Nephron (organoid): ENCODE results near the gene FLOT1.

Experiments used
- H3K27ac Mint-ChIP-seq, 3 experiments: 2 replicates each; pipeline ENCODE4 v1.8.0; 2020; ENCODE audit warnings: mixed read lengths in 3 of 3, mild to moderate bottlenecking in 2 of 3, moderate library complexity in 1 of 3
- H3K27me3 Mint-ChIP-seq: 2 replicates; pipeline ENCODE4 v1.8.0; 2021; ENCODE audit warnings: low read depth, mild to moderate bottlenecking, moderate library complexity, mixed read lengths
- H3K36me3 Mint-ChIP-seq: 2 replicates; pipeline ENCODE4 v1.8.0; 2020; ENCODE audit warnings: low read depth, mixed read lengths
- H3K4me1 Mint-ChIP-seq: 2 replicates; pipeline ENCODE4 v1.8.0; 2020; ENCODE audit warnings: mixed read lengths
- H3K4me3 Mint-ChIP-seq, 3 experiments: 2 replicates each; pipeline ENCODE4 v1.8.0; 2020; ENCODE audit warnings: mild to moderate bottlenecking in 3 of 3, mixed read lengths in 3 of 3, moderate library complexity in 2 of 3
- H3K9me3 Mint-ChIP-seq: 2 replicates; pipeline ENCODE4 v1.8.0; 2020; ENCODE audit warnings: mixed read lengths
- TF ChIP-seq, protein P1 (sequence below), 3 experiments: fragments of 200-600 bp; sonication (generic); IDR thresholded peaks; one replicate each; pipeline ENCODE4 v1.5.0; 2021; ENCODE audit warnings: antibody characterized with exemption in 3 of 3; ENCODE audit not compliant: unreplicated experiment in 3 of 3

Gene FLOT1

DNA sequence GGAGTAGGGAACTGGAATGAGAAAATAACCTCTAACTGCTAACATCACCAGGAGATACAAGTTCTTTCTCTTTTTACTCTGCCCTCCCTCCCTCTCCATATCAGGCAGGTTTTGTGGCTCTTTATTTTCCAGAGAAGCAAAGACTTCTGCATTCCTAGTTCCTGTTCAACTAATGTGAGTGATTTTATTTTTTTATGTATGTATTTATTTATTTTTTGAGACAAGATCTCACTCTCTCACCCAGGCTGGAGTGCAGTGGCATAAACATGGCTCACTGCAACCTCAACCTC is 7.8 kb upstream of the FLOT1 start:
- TF ChIP-seq, protein P1, sequence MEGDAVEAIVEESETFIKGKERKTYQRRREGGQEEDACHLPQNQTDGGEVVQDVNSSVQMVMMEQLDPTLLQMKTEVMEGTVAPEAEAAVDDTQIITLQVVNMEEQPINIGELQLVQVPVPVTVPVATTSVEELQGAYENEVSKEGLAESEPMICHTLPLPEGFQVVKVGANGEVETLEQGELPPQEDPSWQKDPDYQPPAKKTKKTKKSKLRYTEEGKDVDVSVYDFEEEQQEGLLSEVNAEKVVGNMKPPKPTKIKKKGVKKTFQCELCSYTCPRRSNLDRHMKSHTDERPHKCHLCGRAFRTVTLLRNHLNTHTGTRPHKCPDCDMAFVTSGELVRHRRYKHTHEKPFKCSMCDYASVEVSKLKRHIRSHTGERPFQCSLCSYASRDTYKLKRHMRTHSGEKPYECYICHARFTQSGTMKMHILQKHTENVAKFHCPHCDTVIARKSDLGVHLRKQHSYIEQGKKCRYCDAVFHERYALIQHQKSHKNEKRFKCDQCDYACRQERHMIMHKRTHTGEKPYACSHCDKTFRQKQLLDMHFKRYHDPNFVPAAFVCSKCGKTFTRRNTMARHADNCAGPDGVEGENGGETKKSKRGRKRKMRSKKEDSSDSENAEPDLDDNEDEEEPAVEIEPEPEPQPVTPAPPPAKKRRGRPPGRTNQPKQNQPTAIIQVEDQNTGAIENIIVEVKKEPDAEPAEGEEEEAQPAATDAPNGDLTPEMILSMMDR (IDR thresholded peaks at IDR 0.05; ENCODE audit: unreplicated experiment in 3 of 3): no peak
- H3K4me3 Mint-ChIP-seq: no peak overlapping the region
- no peaks in the 10 kb centered on the region for H3K36me3 Mint-ChIP-seq
- H3K27me3 Mint-ChIP-seq: no peaks in the 10 kb centered on the region
- H3K27ac Mint-ChIP-seq: peak overlapping the region; percentile 49 to 81 (median 70)
- H3K9me3 Mint-ChIP-seq: no peaks in the 10 kb centered on the region
- H3K4me1 Mint-ChIP-seq: peaks cover 47% of the 10 kb centered on the region

DNA sequence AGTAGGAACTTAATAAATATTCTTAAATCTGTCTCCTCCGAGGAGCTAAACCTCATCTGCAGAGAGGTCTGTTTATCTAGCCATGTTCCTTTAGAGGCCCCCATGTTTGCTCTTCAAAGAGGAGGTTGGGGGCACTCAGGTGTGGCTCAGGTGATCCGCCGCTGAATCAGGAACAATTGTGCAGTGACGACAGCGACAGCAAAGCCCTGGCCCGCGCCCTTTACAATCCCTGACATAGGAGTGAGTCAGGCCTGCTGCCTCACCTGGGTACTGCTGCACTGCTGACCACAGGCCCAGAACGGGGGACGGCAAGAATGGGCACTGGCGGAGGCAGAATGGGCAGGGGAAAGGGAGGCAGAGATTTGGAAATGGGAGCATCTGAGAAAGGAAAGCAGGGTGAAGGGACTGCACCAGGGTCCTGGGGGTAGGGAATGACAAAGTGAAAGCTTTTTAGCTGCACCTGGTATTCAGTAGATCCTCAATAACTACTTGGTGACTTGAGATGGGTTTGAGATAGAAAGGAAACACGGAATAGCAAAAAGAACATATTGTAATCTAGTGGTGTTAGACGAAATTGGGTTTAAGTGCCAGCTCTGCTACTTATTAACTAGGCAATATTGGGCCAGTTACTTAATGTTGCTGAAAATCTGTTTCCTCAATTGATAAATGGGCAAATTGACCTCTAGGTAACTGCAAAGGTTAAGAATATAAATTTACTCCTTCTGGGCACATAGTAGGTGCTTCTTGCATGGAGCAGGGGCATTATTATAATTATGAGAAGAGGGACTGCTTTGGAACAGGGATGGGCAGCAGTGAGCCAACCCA is 7.3 kb upstream of the FLOT1 start:
- Mint-ChIP-seq H3K27ac (peak overlapping the region; percentile 49 to 81 (median 70)), H3K4me3 (no peak overlapping the region), H3K4me1 (peaks cover 52% of the 10 kb centered on the region), H3K9me3 (no peaks in the 10 kb centered on the region), H3K36me3 (no peaks in the 10 kb centered on the region), H3K27me3 (no peaks in the 10 kb centered on the region)
- TF ChIP-seq, protein P1 (IDR thresholded peaks at IDR 0.05; ENCODE audit: unreplicated experiment in 3 of 3): no peak

DNA sequence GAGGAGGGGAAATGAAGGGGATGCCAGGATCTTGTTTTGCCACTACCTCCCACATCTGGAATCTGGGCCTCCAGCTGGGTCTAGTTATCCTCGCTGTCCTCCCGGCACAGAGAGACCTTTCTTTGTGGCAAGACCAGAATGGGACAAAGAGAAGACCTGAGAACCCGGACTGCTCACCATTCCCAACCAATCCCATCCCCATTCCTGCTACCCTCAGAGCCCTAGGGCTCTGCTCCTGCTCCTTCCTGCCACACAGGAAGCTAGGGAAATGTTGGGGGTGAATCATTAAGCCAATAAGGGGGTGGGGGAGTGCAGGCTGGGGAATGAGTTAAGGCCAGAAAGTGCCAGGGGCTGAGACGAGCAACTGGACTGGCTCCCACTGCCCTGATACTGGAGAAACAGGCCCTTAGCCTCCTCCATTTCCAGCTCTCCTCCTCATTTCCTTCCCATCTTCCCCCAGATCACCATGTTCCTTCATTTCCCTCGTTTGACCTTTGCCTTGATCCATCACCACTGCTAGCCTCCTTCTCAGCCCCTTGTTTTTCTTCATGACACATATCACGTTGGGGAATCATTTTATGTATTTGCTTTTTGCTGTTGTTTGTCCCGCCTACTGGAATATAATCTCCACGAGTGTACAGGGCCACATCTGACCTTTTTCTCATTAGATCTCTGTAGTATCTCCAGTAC is 6.5 kb upstream of the FLOT1 start:
- Mint-ChIP-seq H3K27me3 (no peaks in the 10 kb centered on the region), H3K27ac (peak overlapping the region; percentile 59 to 81 (median 70))

DNA sequence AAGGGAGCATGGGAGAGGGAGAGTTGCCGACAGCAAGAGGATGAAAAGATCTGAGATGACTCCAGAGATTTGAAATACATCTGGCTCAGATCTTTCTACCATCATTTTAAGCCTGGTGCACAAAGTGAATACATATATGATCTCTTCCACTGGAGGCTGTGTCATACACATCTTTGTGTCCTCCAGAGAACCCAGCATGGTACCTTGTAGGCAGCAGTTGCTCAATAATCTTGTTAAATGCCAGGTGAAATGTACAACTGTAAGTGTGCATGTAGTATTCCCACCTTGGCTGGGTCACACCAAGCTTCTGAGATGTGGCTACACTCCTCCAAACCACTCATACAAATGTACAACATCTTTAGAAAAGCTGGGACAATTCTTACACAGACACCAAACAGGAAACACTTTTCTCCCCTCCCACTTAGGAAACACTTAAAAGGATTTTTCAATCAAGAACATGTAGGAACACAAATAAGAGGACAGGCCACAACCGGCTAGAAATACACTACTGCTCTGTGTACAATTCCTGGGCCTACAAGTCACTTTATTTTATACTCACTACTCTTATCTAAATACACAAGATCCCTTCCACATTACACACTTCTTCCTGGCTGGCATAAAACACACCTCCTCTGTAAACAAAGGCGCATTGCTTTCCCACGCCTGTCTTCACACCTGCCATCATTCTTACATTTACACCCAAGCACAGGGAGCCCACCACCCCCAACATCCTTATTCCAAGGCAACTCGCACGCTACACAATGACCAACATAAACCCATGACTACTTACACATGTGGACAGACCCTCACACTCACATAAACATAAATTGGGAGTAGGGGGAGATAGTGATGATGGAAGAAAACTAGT is 5.6 kb upstream of the FLOT1 start:
- H3K4me1 Mint-ChIP-seq: peaks cover 55% of the 10 kb centered on the region
- H3K27me3 Mint-ChIP-seq: no peaks in the 10 kb centered on the region

More for the DNA sequence above, 6.5 kb upstream of the FLOT1 start:
- Mint-ChIP-seq H3K9me3 (no peaks in the 10 kb centered on the region), H3K4me3 (peak overlapping the region in 1 of 3 experiments; percentile 15), H3K4me1 (peaks cover 52% of the 10 kb centered on the region), H3K36me3 (no peaks in the 10 kb centered on the region)
- TF ChIP-seq, protein P1 (IDR thresholded peaks at IDR 0.05; ENCODE audit: unreplicated experiment in 3 of 3): no peak

DNA sequence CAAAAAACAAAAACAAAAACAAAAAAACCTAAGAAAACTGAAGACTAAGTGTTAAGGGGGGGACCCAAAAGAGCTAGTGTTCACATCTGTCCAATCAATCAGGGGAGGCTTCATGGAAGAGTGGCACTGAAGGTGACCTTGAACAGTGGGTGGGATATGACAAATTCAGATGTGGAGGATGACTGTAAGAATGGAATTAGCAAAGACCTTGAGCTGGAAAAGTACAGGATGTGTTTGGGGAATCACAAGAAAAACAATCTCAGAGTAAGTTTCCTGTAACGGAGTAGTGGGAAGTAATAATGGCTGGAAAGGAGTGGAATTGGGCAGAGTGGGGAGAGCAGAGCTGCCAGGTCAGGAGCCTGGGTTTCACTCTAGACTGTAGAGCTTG is 4.8 kb upstream of the FLOT1 start:
- H3K4me3 Mint-ChIP-seq: peak overlapping the region in 1 of 3 experiments; percentile 16
- TF ChIP-seq, protein P1 (IDR thresholded peaks at IDR 0.05; ENCODE audit: unreplicated experiment in 3 of 3): no peak
- no peaks in the 10 kb centered on the region for H3K27me3 Mint-ChIP-seq
- H3K9me3 Mint-ChIP-seq: no peaks in the 10 kb centered on the region
- no peaks in the 10 kb centered on the region for H3K36me3 Mint-ChIP-seq
- H3K27ac Mint-ChIP-seq: peak overlapping the region; percentile 65 to 81 (median 70)
- peaks cover 48% of the 10 kb centered on the region for H3K4me1 Mint-ChIP-seq

More for the DNA sequence above, 5.6 kb upstream of the FLOT1 start:
- TF ChIP-seq, protein P1 (IDR thresholded peaks at IDR 0.05; ENCODE audit: unreplicated experiment in 3 of 3): no peak
- peak overlapping the region; percentile 65 to 81 (median 70) for H3K27ac Mint-ChIP-seq
- H3K36me3 Mint-ChIP-seq: no peaks in the 10 kb centered on the region
- no peaks in the 10 kb centered on the region for H3K9me3 Mint-ChIP-seq
- H3K4me3 Mint-ChIP-seq: peak overlapping the region in 2 of 3 experiments; percentile 20 to 49
